Activated CD4-positive, alpha-beta memory T cell treated with anti-CD3 and anti-CD28 coated beads for 36 hours (primary cell): ENCODE results near the gene SBK1. TPM values are rescaled to one million over a fixed set of nuclear protein-coding genes. Genes with fewer than 3 reads are reported as not detected.

ENCODE experiments used
- CTCF ChIA-PET: fragments of 350-600 bp; sonication (Branson Sonifier 250); formaldehyde crosslinking; loops from one replicate; lab custom pipeline; 2021; ENCODE audit warnings: antibody characterized with exemption, inconsistent platforms; lab: Charles Lee
- POLR2A ChIA-PET: fragments of 350-600 bp; sonication (Branson Sonifier 250); formaldehyde crosslinking; loops from one replicate; lab custom pipeline; 2021; ENCODE audit warnings: antibody characterized with exemption; lab: Charles Lee
- DNase-seq: peaks from one replicate; pipeline ENCODE4 v3.0.0-alpha.2; 2020
- H3K27ac Mint-ChIP-seq: one replicate; pipeline ENCODE4 v1.8.0; 2021; ENCODE audit warnings: mixed read lengths
- H3K27me3 Mint-ChIP-seq: one replicate; pipeline ENCODE4 v1.8.0; 2021; ENCODE audit warnings: mixed read lengths
- H3K36me3 Mint-ChIP-seq: one replicate; pipeline ENCODE4 v1.8.0; 2021; ENCODE audit warnings: mixed read lengths
- H3K4me1 Mint-ChIP-seq: one replicate; pipeline ENCODE4 v1.8.0; 2021; ENCODE audit warnings: low read depth, mixed read lengths
- H3K4me3 Mint-ChIP-seq: one replicate; pipeline ENCODE4 v1.8.0; 2021; ENCODE audit warnings: mild to moderate bottlenecking, mixed read lengths
- H3K9me3 Mint-ChIP-seq: one replicate; pipeline ENCODE4 v1.8.0; 2021; ENCODE audit warnings: mixed read lengths
- intact Hi-C: fragments of 100-400 bp; cut with micrococcal nuclease; formaldehyde crosslinking; loops from one replicate; pipeline ENCODE4 v1.15.1; 2023
- total RNA-seq, 2 experiments: library from RNA; stranded (reverse); gene quantifications; one replicate each; pipeline ENCODE4 v1.2.3, GENCODE V29; 2021

The SBK1 gene
- total RNA-seq, 2 experiments from 2014 or later, result 2.9 to 3.8 TPM

DNA sequence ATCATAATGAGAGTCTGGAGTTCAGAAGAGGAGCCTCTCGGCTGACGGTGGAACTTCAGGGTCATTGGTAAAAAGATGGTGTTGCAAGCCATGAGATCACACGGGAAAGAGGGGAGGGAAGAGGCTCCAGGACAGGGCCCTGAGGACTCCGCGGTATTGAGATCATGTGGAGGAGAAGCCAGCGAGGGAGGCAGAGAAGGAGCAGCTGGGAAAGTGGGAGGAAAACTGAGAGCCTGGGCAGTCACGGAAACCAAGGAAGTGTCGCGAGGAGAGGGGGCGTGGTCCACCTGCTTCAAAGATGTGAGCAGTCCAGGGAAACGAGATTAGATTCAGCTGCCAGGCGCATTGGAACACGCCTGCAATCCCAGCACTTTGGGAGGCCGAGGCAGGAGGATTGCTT, 27.7 kb upstream of the SBK1 start:
- H3K27me3 Mint-ChIP-seq, result peaks cover 14% of the 10 kb centered on the region
- no peak overlapping the region for H3K27ac Mint-ChIP-seq
- no peak for DNase-seq
- no peak overlapping the region for H3K4me3 Mint-ChIP-seq
- H3K36me3 Mint-ChIP-seq, result no peaks in the 10 kb centered on the region
- CTCF ChIA-PET, result interaction anchor here (1.3 kb wide), 1 partner anchor 13 kb away, joined by 5 read pairs; no protein-coding TSS in a partner anchor
- intact Hi-C loops, result no loop called here
- peaks cover 9% of the 10 kb centered on the region for H3K4me1 Mint-ChIP-seq
- H3K9me3 Mint-ChIP-seq, result peaks cover 3% of the 10 kb centered on the region
- POLR2A ChIA-PET, result no interaction called here

DNA sequence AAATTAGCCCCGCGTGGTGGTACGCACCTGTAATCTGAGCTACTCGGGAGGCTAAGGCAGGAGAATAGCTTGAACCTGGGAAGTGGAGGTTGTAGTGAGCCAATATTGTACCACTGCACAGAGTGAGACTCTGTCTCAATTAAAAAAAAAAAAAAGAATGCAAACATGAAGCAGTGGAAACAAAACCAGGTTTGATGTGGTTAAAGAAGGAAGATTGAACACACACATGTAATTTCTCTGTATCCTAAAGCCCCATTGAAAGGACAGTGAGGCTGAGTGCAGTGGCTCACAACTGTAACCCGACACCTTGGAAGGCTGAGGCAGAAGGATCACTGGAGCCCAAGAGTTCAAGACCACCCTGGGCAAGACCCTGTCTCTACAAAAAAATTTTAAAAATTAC, 26.5 kb upstream of the SBK1 start:
- H3K27me3 Mint-ChIP-seq, result peaks cover 10% of the 10 kb centered on the region
- no peak overlapping the region for H3K27ac Mint-ChIP-seq
- H3K9me3 Mint-ChIP-seq, result peaks cover 3% of the 10 kb centered on the region
- H3K4me1 Mint-ChIP-seq, result peaks cover 6% of the 10 kb centered on the region
- H3K36me3 Mint-ChIP-seq, result no peaks in the 10 kb centered on the region
- POLR2A ChIA-PET, result no interaction called here
- H3K4me3 Mint-ChIP-seq, result no peak overlapping the region
- intact Hi-C loops, result no loop called here
- DNase-seq, result no peak
- CTCF ChIA-PET, result no interaction called here

DNA sequence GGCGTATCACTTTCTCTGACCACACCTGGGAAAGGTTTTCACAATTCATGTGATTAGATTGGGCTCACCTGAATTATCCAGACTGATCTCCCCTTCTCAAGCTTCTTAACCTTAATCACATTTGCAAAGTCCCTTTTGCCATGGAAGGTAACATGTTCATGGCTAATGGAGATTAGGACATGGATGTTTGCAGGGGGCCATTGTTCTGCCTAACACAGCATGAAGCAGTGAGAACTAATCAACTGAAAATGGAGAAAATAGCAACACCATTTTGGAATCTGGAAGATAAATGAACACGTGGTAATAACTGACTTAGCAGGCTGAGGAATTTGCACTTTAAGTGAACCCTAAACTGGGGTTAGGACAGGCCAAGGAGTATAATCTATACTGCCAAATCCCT, 25.0 kb upstream of the SBK1 start:
- ChIA-PET POLR2A (no interaction called here), CTCF (no interaction called here)
- Mint-ChIP-seq H3K4me3 (no peak overlapping the region), H3K4me1 (peaks cover 6% of the 10 kb centered on the region), H3K27me3 (peaks cover 8% of the 10 kb centered on the region), H3K36me3 (no peaks in the 10 kb centered on the region), H3K9me3 (peaks cover 3% of the 10 kb centered on the region), H3K27ac (no peak overlapping the region)
- no peak for DNase-seq
- intact Hi-C loops, result no loop called here

DNA sequence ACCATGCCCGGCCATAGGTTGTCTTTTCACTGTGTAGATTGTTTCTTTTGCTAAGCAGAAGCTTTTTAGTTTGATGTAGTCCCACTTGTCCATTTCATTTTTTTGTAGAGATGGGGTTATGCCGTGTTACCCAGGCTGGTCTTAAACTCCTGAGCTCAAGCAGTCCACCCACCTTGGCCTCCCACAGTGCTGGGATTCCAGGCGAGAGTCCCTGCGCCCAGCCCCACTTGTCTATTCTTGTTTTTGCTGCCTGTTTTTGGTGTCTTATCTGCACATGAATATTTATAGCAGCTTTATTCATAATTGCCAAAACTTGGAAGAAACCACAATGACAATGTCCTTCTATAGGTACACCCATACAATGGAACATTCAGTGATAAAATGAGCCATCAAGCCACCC, 18.8 kb upstream of the SBK1 start:
- Mint-ChIP-seq H3K4me1 (peaks cover 25% of the 10 kb centered on the region), H3K27ac (no peak overlapping the region), H3K36me3 (no peaks in the 10 kb centered on the region), H3K9me3 (no peaks in the 10 kb centered on the region), H3K4me3 (no peak overlapping the region), H3K27me3 (peaks cover 6% of the 10 kb centered on the region)
- intact Hi-C loops, result no loop called here
- DNase-seq, result no peak
- POLR2A ChIA-PET, result no interaction called here
- CTCF ChIA-PET, result no interaction called here

DNA sequence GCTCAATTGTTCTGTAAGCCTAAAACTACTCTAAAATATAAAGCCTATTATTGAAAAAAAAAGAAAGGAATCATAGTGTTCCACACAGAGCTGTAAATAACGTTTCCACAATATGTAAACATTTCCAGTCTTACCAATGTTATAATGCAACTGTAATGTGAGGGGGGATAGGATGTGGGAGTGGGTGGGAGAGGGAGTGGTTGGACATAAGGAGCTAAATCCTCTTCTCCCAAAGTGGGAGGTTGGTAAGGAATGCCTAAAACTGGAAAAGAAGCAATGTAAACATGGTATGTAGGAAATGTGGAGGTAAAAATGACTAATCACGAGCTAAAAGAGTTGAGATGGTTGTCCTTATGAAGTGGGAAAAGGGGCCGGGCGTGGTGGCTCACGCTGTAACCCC, 17.6 kb upstream of the SBK1 start:
- ChIA-PET POLR2A (no interaction called here), CTCF (interaction anchor here (0.6 to 10.1 kb wide), 3 partner anchors 17 to 43 kb away, joined by 3 to 251 read pairs (median 3); no protein-coding TSS in a partner anchor)
- no peaks in the 10 kb centered on the region for H3K36me3 Mint-ChIP-seq
- intact Hi-C loops, result no loop called here
- no peak overlapping the region for H3K4me3 Mint-ChIP-seq
- H3K27me3 Mint-ChIP-seq, result peaks cover 6% of the 10 kb centered on the region
- peaks cover 25% of the 10 kb centered on the region for H3K4me1 Mint-ChIP-seq
- H3K9me3 Mint-ChIP-seq, result no peaks in the 10 kb centered on the region
- no peak for DNase-seq
- H3K27ac Mint-ChIP-seq, result no peak overlapping the region

DNA sequence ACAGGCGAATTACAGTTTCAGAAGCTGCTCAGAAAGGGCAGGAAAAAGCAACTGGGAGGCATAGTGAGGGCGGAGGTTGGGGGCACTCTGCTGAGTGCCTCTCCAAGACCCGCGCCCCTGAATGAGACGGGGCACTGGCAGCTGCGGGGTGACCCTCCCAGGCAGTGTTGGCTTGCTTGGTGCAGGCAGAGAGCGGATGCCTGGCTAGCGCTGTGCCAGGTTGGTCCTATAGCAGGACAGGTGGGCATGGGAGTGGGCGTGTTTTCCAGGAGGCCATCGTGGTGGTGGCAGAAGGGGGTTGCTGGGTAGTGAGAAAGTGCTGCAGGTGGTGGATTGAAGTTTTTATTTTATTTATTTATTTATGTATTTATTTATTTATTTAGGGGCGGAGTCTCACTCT, 16.0 kb upstream of the SBK1 start:
- Mint-ChIP-seq H3K27me3 (peaks cover 6% of the 10 kb centered on the region), H3K9me3 (no peaks in the 10 kb centered on the region), H3K36me3 (no peaks in the 10 kb centered on the region), H3K4me1 (peaks cover 25% of the 10 kb centered on the region), H3K27ac (no peak overlapping the region), H3K4me3 (no peak overlapping the region)
- intact Hi-C loops, result loop anchor here (2.0 kb wide), 1 partner anchor 14 kb away; no protein-coding TSS in a partner anchor
- POLR2A ChIA-PET, result no interaction called here
- DNase-seq, result no peak
- CTCF ChIA-PET, result interaction anchor here (0.8 to 10.1 kb wide), 2 partner anchors 8 to 39 kb away, joined by 3 to 251 read pairs; no protein-coding TSS in a partner anchor

DNA sequence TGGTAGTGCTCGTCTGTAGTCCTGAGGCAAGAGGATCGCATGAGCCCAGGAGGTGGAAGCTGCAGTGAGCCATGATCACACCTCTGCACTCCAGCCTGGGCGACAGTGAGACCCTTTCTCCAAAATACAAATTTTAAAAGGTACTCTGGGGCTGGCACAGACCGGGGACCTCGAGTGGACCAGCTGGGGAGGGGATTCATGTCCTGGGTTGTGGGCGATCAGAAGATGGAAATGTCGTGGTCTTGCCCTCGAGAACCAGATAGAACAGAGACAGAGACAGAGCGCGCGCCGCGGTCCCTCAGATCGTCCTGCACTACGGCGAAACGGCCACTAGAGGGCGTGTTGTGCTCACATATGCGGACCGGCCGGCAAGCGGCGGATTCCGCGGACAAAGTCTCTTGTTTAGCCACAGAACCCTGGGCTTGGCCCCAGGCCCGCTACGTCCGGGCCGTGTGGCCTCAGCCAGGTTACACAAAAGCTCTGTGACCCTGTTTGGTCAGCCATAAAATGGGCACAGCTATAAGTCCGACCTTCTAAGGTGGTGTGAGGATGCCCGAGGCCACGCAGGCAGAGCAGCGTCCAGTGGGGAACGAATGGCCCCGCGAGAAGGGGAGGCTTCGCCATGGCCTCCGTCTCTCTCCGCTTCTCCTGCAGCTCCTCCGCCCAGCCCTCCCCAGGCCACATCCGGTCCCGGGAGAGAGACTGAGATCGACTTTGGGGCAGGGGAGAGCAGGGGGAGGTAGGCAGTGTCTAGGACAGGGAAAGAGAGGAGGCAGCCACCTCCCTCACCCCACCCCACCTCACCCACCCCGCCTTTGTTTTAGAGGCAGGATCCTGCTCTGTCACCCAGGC, 14.6 kb upstream of the SBK1 start:
- intact Hi-C loops, result loop anchor here (1.0 to 2.0 kb wide), 2 partner anchors 13 to 40 kb away; no protein-coding TSS in a partner anchor
- ChIA-PET POLR2A (no interaction called here), CTCF (interaction anchor here (0.6 to 10.1 kb wide), 21 partner anchors 8 to 278 kb away, joined by 3 to 251 read pairs (median 4); partner anchors contain the start of gene SBK1)
- Mint-ChIP-seq H3K9me3 (no peaks in the 10 kb centered on the region), H3K4me1 (peaks cover 25% of the 10 kb centered on the region), H3K36me3 (no peaks in the 10 kb centered on the region), H3K27me3 (peaks cover 6% of the 10 kb centered on the region), H3K27ac (no peak overlapping the region), H3K4me3 (peak overlapping the region; percentile 57)
- peak; percentile 89 for DNase-seq

DNA sequence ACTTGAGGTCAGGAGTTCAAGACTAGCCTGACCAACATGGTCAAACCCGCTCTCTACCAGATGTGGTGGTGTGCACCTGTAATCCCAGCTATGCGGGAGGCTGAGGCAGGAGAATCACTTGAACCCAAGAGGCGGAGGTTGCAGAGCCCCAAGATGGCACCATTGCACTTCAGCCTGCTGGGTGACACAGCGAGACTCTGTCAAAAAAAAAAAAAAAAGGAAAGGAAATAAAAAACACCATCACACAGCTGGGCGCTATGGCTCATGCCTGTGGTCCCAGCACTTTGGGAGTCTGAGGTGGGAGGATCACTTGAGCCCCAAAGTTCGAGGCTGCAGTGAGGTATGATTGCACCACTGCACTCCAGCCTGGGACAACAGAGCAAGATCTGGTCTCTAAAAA, 13.3 kb upstream of the SBK1 start:
- POLR2A ChIA-PET, result no interaction called here
- peaks cover 6% of the 10 kb centered on the region for H3K27me3 Mint-ChIP-seq
- intact Hi-C loops, result no loop called here
- no peak overlapping the region for H3K4me3 Mint-ChIP-seq
- H3K4me1 Mint-ChIP-seq, result peaks cover 25% of the 10 kb centered on the region
- CTCF ChIA-PET, result interaction anchor here (1.1 to 10.1 kb wide), 3 partner anchors 36 to 271 kb away, joined by 4 to 251 read pairs (median 4); no protein-coding TSS in a partner anchor
- no peaks in the 10 kb centered on the region for H3K36me3 Mint-ChIP-seq
- DNase-seq, result peak; percentile 28
- no peak overlapping the region for H3K27ac Mint-ChIP-seq
- H3K9me3 Mint-ChIP-seq, result no peaks in the 10 kb centered on the region

DNA sequence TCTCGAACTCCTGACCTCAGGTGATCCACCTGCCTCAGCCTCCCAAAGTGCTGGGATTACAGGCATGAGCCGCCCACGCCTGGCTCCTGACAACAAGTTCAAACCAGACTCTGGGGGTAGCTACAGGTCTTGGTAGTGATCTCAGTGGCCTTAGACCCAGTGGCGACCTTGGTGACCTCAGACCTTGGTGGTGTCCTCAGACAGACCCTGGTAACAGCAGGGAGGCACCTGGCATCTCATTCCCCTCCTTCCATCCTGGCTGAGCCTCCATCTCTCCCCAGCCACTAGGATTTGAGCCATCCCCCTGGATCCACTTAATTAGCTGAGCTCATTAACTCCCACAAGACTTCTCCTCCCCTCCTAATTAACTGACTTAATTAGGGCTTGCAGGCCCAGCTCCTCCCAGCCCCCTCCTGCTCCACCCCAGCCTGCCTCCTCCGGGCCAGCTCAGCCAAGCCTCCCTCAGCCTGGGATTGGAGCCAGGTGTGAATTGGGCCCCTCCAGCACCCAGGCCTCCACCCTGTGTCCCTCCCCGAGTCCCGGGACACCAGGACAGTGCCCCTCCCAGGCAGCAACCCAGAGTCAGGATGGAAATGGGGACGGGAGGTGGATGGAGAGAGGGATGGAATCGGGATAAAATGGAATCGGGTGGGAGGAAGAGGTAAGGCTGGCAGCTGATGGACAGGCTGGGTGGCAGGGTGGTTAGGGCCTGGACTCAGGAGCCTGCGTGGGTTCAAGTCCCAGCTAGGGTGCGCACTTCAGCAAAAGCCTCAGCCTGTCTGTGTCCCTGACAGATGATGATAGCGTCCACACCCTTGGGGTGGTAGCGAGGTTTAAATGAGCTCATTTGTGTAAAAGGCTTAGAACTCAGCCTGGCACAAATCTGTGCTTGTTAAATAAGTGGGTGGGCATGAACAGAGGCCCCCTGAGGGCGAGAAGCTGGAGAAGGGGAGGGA, 11.2 kb upstream of the SBK1 start:
- H3K4me3 Mint-ChIP-seq, result no peak overlapping the region
- H3K27ac Mint-ChIP-seq, result no peak overlapping the region
- no peaks in the 10 kb centered on the region for H3K36me3 Mint-ChIP-seq
- peaks cover 2% of the 10 kb centered on the region for H3K27me3 Mint-ChIP-seq
- intact Hi-C loops, result no loop called here
- DNase-seq, result no peak
- ChIA-PET CTCF (interaction anchor here (1.8 to 10.1 kb wide), 2 partner anchors 34 to 46 kb away, joined by 6 to 251 read pairs; no protein-coding TSS in a partner anchor), POLR2A (interaction anchor here (0.5 to 1.7 kb wide), 2 partner anchors 9 to 12 kb away, joined by 3 to 6 read pairs; partner anchors contain the start of gene SBK1)
- H3K4me1 Mint-ChIP-seq, result peaks cover 19% of the 10 kb centered on the region
- H3K9me3 Mint-ChIP-seq, result no peaks in the 10 kb centered on the region

DNA sequence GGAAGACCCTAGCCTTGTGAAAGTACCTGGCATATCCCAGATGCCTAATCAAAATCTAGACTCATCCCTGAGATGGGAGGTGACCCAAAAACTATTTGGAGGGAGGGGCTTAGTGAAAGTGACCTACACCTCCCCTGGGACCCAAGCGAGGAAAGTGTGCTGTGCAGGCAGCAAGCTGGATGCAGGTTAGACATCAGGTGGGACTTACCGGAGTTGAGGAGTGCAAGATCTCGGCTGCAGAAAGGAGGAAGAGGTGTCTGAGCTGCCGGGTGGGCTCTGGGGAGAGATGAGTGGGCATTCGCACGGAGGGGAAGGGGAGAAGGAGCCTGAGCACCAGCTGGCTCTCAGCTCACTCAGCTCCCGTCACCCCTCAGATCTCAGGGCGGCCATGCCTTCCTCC, 10.3 kb upstream of the SBK1 start:
- Mint-ChIP-seq H3K27me3 (peaks cover 2% of the 10 kb centered on the region), H3K4me1 (peaks cover 12% of the 10 kb centered on the region), H3K36me3 (no peaks in the 10 kb centered on the region), H3K27ac (no peak overlapping the region), H3K4me3 (no peak overlapping the region), H3K9me3 (no peaks in the 10 kb centered on the region)
- POLR2A ChIA-PET, result interaction anchor here (1.7 kb wide), 1 partner anchor 11 kb away, joined by 6 read pairs; the partner anchor contains the start of gene SBK1
- DNase-seq, result no peak
- CTCF ChIA-PET, result interaction anchor here (1.2 to 10.1 kb wide), 3 partner anchors 19 to 45 kb away, joined by 5 to 251 read pairs (median 6); no protein-coding TSS in a partner anchor
- intact Hi-C loops, result no loop called here

DNA sequence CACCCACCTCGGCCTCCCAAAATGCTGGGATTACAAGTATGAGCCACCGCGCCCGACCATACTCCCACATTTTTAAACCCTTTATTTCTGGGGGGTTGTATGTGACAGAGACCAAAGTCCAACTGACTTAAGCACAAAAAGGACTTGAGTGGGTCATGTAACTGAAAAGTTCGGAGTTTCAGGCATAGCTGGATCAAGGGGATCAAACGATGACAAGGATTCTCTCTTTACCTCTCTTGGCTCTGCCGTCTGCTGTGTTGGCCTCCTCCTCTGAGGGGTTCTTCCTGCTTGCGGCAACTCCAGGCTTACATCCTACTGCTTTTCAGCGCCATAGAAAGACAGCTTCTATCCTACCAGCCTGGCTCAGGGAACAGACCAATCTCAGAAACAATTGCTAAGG, 9.2 kb upstream of the SBK1 start:
- Mint-ChIP-seq H3K36me3 (no peaks in the 10 kb centered on the region), H3K9me3 (no peaks in the 10 kb centered on the region), H3K4me1 (peaks cover 4% of the 10 kb centered on the region), H3K27me3 (no peaks in the 10 kb centered on the region), H3K4me3 (no peak overlapping the region), H3K27ac (no peak overlapping the region)
- intact Hi-C loops, result no loop called here
- POLR2A ChIA-PET, result no interaction called here
- DNase-seq, result no peak
- CTCF ChIA-PET, result interaction anchor here (10.1 kb wide), 1 partner anchor 32 kb away, joined by 251 read pairs; no protein-coding TSS in a partner anchor
